Measurements from ENCODE around the gene SELENOO. TPM values are rescaled to one million over a fixed set of nuclear protein-coding genes. Genes with fewer than 3 reads are reported as not detected.

The SELENOO gene
- total RNA-seq, 1 experiment from 2014 or later, result 21.9 TPM

GRCh38 chr22:50188356-50188755, 12.5 kb upstream of the SELENOO start:
- Mint-ChIP-seq H3K9me3 (ENCODE audit: unreplicated experiment) (no peaks in the 10 kb centered on the region), H3K4me3 (ENCODE audit: unreplicated experiment) (no peak overlapping the region), H3K36me3 (ENCODE audit: insufficient read depth, unreplicated experiment) (peaks cover 19% of the 10 kb centered on the region), H3K4me1 (ENCODE audit: insufficient read depth, unreplicated experiment) (peaks cover 5% of the 10 kb centered on the region), H3K27ac (ENCODE audit: low read depth, unreplicated experiment) (no peak overlapping the region), H3K27me3 (ENCODE audit: insufficient read depth, unreplicated experiment) (no peaks in the 10 kb centered on the region)
- no peak for DNase-seq (ENCODE audit: unreplicated experiment)
- ChIA-PET POLR2A (interaction anchor here (1.3 to 2.2 kb wide), 2 partner anchors 30 to 39 kb away, joined by 3 to 7 read pairs; no protein-coding TSS in a partner anchor), CTCF (interaction anchor here (0.7 to 1.3 kb wide), 2 partner anchors 34 to 40 kb away, joined by 4 read pairs; no protein-coding TSS in a partner anchor)
- no TSS peak for BruUV-seq (replicated peaks)
- TF ChIP-seq CTCF (IDR thresholded peaks at IDR 0.05; ENCODE audit: unreplicated experiment), result no peak
- intact Hi-C loops (cut with micrococcal nuclease), result no loop called here

GRCh38 chr22:50189184-50189848, 11.5 kb upstream of the SELENOO start:
- BruUV-seq (replicated peaks), result no TSS peak
- no peak for TF ChIP-seq CTCF (IDR thresholded peaks at IDR 0.05; ENCODE audit: unreplicated experiment)
- H3K27ac Mint-ChIP-seq (ENCODE audit: low read depth, unreplicated experiment), result peak overlapping the region; percentile 69
- peaks cover 24% of the 10 kb centered on the region for H3K36me3 Mint-ChIP-seq (ENCODE audit: insufficient read depth, unreplicated experiment)
- H3K4me1 Mint-ChIP-seq (ENCODE audit: insufficient read depth, unreplicated experiment), result peaks cover 5% of the 10 kb centered on the region
- no peaks in the 10 kb centered on the region for H3K9me3 Mint-ChIP-seq (ENCODE audit: unreplicated experiment)
- ChIA-PET CTCF (interaction anchor here (0.6 to 3.2 kb wide), 9 partner anchors 9 to 502 kb away, joined by 3 to 21 read pairs (median 4); no protein-coding TSS in a partner anchor), POLR2A (interaction anchor here (1.2 to 1.8 kb wide), 3 partner anchors 13 to 40 kb away, joined by 4 to 7 read pairs (median 7); no protein-coding TSS in a partner anchor)
- peak overlapping the region; percentile 73 for H3K4me3 Mint-ChIP-seq (ENCODE audit: unreplicated experiment)
- intact Hi-C loops (cut with micrococcal nuclease), result no loop called here
- no peaks in the 10 kb centered on the region for H3K27me3 Mint-ChIP-seq (ENCODE audit: insufficient read depth, unreplicated experiment)
- DNase-seq (ENCODE audit: unreplicated experiment), result no peak

- no peaks in the 10 kb centered on the region for H3K9me3 Mint-ChIP-seq (ENCODE audit: unreplicated experiment)
- H3K27ac Mint-ChIP-seq (ENCODE audit: low read depth, unreplicated experiment), result peak overlapping the region; percentile 69
- H3K4me1 Mint-ChIP-seq (ENCODE audit: insufficient read depth, unreplicated experiment), result peaks cover 5% of the 10 kb centered on the region
- H3K27me3 Mint-ChIP-seq (ENCODE audit: insufficient read depth, unreplicated experiment), result no peaks in the 10 kb centered on the region
- ChIA-PET POLR2A (interaction anchor here (1.2 to 1.8 kb wide), 4 partner anchors 12 to 41 kb away, joined by 4 to 7 read pairs (median 7); no protein-coding TSS in a partner anchor), CTCF (interaction anchor here (0.6 to 3.2 kb wide), 10 partner anchors 9 to 501 kb away, joined by 3 to 21 read pairs (median 4); no protein-coding TSS in a partner anchor)
- peak overlapping the region; percentile 73 for H3K4me3 Mint-ChIP-seq (ENCODE audit: unreplicated experiment)
- peaks cover 24% of the 10 kb centered on the region for H3K36me3 Mint-ChIP-seq (ENCODE audit: insufficient read depth, unreplicated experiment)
- no TSS peak for BruUV-seq (replicated peaks)
- intact Hi-C loops (cut with micrococcal nuclease), result loop anchor here (1.0 kb wide), 1 partner anchor 41 kb away; no protein-coding TSS in a partner anchor
- no peak for TF ChIP-seq CTCF (IDR thresholded peaks at IDR 0.05; ENCODE audit: unreplicated experiment)
- no peak for DNase-seq (ENCODE audit: unreplicated experiment)
Measured at GRCh38 chr22:50189849-50190181, 11.0 kb upstream of the SELENOO start.

- Mint-ChIP-seq H3K9me3 (ENCODE audit: unreplicated experiment) (no peaks in the 10 kb centered on the region), H3K27me3 (ENCODE audit: insufficient read depth, unreplicated experiment) (no peaks in the 10 kb centered on the region), H3K27ac (ENCODE audit: low read depth, unreplicated experiment) (peak overlapping the region; percentile 69), H3K36me3 (ENCODE audit: insufficient read depth, unreplicated experiment) (peaks cover 25% of the 10 kb centered on the region), H3K4me3 (ENCODE audit: unreplicated experiment) (peak overlapping the region; percentile 73), H3K4me1 (ENCODE audit: insufficient read depth, unreplicated experiment) (peaks cover 5% of the 10 kb centered on the region)
- intact Hi-C loops (cut with micrococcal nuclease), result loop anchor here (1.0 kb wide), 1 partner anchor 41 kb away; no protein-coding TSS in a partner anchor
- POLR2A ChIA-PET, result interaction anchor here (0.6 to 1.8 kb wide), 9 partner anchors 11 to 483 kb away, joined by 3 to 7 read pairs (median 5); partner anchors contain the start of gene SELENOO
- CTCF ChIA-PET, result interaction anchor here (0.6 to 3.2 kb wide), 16 partner anchors 9 to 159 kb away, joined by 3 to 21 read pairs (median 4); partner anchors contain the start of gene PANX2
- DNase-seq (ENCODE audit: unreplicated experiment), result peak; percentile 83
- peak; percentile 48 for TF ChIP-seq CTCF (IDR thresholded peaks at IDR 0.05; ENCODE audit: unreplicated experiment)
- no TSS peak for BruUV-seq (replicated peaks)
Measured at GRCh38 chr22:50190182-50190940, 10.4 kb upstream of the SELENOO start.
